Caco-2 (cell line): ENCODE data around the gene MBTPS1. TPM values are rescaled to one million over a fixed set of nuclear protein-coding genes. Genes with fewer than 3 reads are reported as not detected.

ENCODE experiments used
- BruUV-seq: library from RNA; stranded (reverse); fragments of 400-500 nt; replicated peaks from 2 replicates; lab custom pipeline; 2021; lab: Mats Ljungman, UMichigan
- CTCF ChIA-PET: fragments of 300-600 bp; sonication (Branson Sonifier 250); formaldehyde crosslinking; loops from one replicate; lab custom pipeline; 2022; ENCODE audit warnings: antibody characterized with exemption; lab: Charles Lee
- POLR2A ChIA-PET: fragments of 300-600 bp; sonication (Branson Sonifier 250); formaldehyde crosslinking; loops from one replicate; lab custom pipeline; 2022; ENCODE audit warnings: antibody characterized with exemption; lab: Charles Lee
- DNase-seq, 2 experiments: peaks; one replicate each; pipeline versions ENCODE4 v3.0.0 to v3.0.0-alpha.2; 2020 to 2022
- H3K27me3 ChIP-seq: replicated peaks from 2 replicates; pipeline ENCODE4 v1.6.0; 2011; ENCODE audit warnings: low read length; ENCODE audit not compliant: control insufficient read depth, insufficient read depth
- H3K36me3 ChIP-seq: 2 replicates; pipeline ENCODE4 v1.5.1; 2011; ENCODE audit warnings: low read length; ENCODE audit not compliant: control insufficient read depth, insufficient read depth
- H3K4me1 ChIP-seq: fragments of 250-450 bp; sonication (Bioruptor Pico); 2 replicates; pipeline ENCODE4 v1.5.1; 2020; ENCODE audit warnings: mild to moderate bottlenecking
- H3K4me3 ChIP-seq: 2 replicates; pipeline ENCODE4 v1.5.1; 2011; ENCODE audit warnings: low read depth, mild to moderate bottlenecking, control low read depth, low read length
- H3K9me3 ChIP-seq: fragments of 250-450 bp; sonication (Bioruptor Pico); 2 replicates; pipeline ENCODE4 v1.5.1; 2020; ENCODE audit warnings: mild to moderate bottlenecking, moderate library complexity
- H3K27ac Mint-ChIP-seq: one replicate; pipeline ENCODE4 v1.8.0; 2022; ENCODE audit warnings: mixed read lengths; ENCODE audit not compliant: unreplicated experiment
- H3K27me3 Mint-ChIP-seq: one replicate; pipeline ENCODE4 v1.8.0; 2022; ENCODE audit warnings: mixed read lengths; ENCODE audit not compliant: insufficient read depth, unreplicated experiment
- H3K36me3 Mint-ChIP-seq: one replicate; pipeline ENCODE4 v1.8.0; 2022; ENCODE audit warnings: mild to moderate bottlenecking, mixed read lengths; ENCODE audit not compliant: insufficient read depth, unreplicated experiment
- H3K4me1 Mint-ChIP-seq: one replicate; pipeline ENCODE4 v1.8.0; 2022; ENCODE audit warnings: low read depth, mixed read lengths; ENCODE audit not compliant: unreplicated experiment
- H3K4me3 Mint-ChIP-seq: one replicate; pipeline ENCODE4 v1.8.0; 2022; ENCODE audit warnings: mild to moderate bottlenecking, moderate library complexity, mixed read lengths; ENCODE audit not compliant: unreplicated experiment
- H3K9me3 Mint-ChIP-seq: one replicate; pipeline ENCODE4 v1.8.0; 2022; ENCODE audit warnings: mixed read lengths; ENCODE audit not compliant: unreplicated experiment
- intact Hi-C: fragments of 100-400 bp; cut with micrococcal nuclease; formaldehyde crosslinking; loops from one replicate; pipeline ENCODE4 v1.10.0; 2022; ENCODE audit not compliant: unreplicated experiment
- total RNA-seq: library from RNA; stranded (reverse); gene quantifications from 2 replicates; pipeline ENCODE4 v1.2.3, GENCODE V29; 2022
- TF ChIP-seq, protein P1 (sequence below), 2 experiments: fragments of 200-600 bp in 1 of 2; IDR thresholded peaks; 1 replicate in 1 of 2; 2 replicates in 1 of 2; pipeline versions ENCODE4 v1.5.1 to v1.8.0; 2011 to 2022; ENCODE audit warnings: antibody characterized with exemption in 1 of 2, control low read depth in 1 of 2, inconsistent platforms in 1 of 2, low read depth in 1 of 2, low read length in 1 of 2, mild to moderate bottlenecking in 1 of 2, moderate library complexity in 1 of 2; ENCODE audit not compliant: insufficient read depth in 1 of 2, severe bottlenecking in 1 of 2, unreplicated experiment in 1 of 2

The MBTPS1 gene
- total RNA-seq, 1 experiment from 2014 or later: 96.4 TPM

DNA sequence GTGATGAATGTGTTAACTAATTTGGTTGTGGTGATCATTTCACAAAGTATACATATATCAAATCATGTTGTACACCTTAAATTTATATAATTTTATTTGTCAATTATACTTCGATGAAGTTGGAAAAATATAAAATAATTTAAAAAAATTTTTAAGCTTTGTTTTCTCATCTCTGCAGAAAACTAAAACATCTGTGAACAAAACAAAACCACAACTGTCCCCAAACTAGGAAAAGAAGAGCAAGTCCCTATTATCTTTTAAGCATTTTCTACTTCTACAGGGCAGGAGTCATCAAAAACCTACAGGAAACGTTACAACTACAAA, 21.7 kb upstream of the MBTPS1 start:
- Histone ChIP-seq H3K4me3 (no peak overlapping the region), H3K36me3 (no peaks in the 10 kb centered on the region), H3K4me1 (no peaks in the 10 kb centered on the region), H3K9me3 (no peaks in the 10 kb centered on the region), H3K27me3 (no peaks in the 10 kb centered on the region)
- DNase-seq: no peak
- BruUV-seq: no TSS peak
- ChIA-PET CTCF (no interaction called here), POLR2A (no interaction called here)
- Mint-ChIP-seq H3K27ac (no peak overlapping the region), H3K9me3 (no peaks in the 10 kb centered on the region), H3K27me3 (no peaks in the 10 kb centered on the region), H3K4me3 (no peak overlapping the region), H3K36me3 (no peaks in the 10 kb centered on the region), H3K4me1 (peaks cover 18% of the 10 kb centered on the region)
- intact Hi-C loops: no loop called here
- TF ChIP-seq, protein P1, sequence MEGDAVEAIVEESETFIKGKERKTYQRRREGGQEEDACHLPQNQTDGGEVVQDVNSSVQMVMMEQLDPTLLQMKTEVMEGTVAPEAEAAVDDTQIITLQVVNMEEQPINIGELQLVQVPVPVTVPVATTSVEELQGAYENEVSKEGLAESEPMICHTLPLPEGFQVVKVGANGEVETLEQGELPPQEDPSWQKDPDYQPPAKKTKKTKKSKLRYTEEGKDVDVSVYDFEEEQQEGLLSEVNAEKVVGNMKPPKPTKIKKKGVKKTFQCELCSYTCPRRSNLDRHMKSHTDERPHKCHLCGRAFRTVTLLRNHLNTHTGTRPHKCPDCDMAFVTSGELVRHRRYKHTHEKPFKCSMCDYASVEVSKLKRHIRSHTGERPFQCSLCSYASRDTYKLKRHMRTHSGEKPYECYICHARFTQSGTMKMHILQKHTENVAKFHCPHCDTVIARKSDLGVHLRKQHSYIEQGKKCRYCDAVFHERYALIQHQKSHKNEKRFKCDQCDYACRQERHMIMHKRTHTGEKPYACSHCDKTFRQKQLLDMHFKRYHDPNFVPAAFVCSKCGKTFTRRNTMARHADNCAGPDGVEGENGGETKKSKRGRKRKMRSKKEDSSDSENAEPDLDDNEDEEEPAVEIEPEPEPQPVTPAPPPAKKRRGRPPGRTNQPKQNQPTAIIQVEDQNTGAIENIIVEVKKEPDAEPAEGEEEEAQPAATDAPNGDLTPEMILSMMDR (IDR thresholded peaks at IDR 0.05; ENCODE audit: insufficient read depth in 1 of 2, low read depth in 1 of 2, low read length in 1 of 2, severe bottlenecking in 1 of 2, unreplicated experiment in 1 of 2): no peak

DNA sequence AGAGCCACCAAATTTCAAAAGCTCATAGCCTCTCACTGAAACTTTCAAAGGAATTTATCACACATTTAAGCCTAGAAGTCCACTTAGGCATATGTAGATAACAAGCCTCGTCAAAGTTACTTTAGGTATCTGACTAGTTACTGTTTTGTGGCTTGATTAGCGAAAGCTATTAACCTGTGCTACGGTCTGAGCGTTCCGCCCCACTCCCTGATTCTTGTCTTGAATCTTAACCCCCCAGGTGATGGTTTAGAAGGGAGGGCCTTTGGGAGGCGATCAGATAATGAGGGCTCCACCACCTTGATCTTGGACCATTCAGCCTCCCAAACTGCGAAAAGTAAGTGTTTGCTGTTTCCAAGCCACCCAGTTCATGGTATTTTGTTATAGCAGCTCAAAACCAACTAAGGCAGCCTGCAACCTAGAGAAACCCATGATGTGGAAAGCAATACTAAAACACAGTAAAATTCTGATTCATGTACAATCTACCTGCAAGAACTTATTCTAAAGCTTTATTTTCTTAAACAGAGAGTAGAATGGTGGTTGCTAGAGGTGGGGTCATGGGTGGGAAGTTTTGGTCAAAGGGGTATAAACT, 21.1 kb upstream of the MBTPS1 start:
- Mint-ChIP-seq H3K27ac (no peak overlapping the region), H3K4me3 (no peak overlapping the region), H3K27me3 (no peaks in the 10 kb centered on the region), H3K9me3 (no peaks in the 10 kb centered on the region), H3K4me1 (peaks cover 18% of the 10 kb centered on the region), H3K36me3 (no peaks in the 10 kb centered on the region)
- no peak for DNase-seq
- Histone ChIP-seq H3K36me3 (no peaks in the 10 kb centered on the region), H3K9me3 (no peaks in the 10 kb centered on the region), H3K4me1 (no peaks in the 10 kb centered on the region), H3K27me3 (no peaks in the 10 kb centered on the region), H3K4me3 (no peak overlapping the region)
- ChIA-PET POLR2A (no interaction called here), CTCF (no interaction called here)
- intact Hi-C loops: no loop called here
- TF ChIP-seq, protein P1 (IDR thresholded peaks at IDR 0.05; ENCODE audit: insufficient read depth in 1 of 2, low read depth in 1 of 2, low read length in 1 of 2, severe bottlenecking in 1 of 2, unreplicated experiment in 1 of 2): no peak
- no TSS peak for BruUV-seq

DNA sequence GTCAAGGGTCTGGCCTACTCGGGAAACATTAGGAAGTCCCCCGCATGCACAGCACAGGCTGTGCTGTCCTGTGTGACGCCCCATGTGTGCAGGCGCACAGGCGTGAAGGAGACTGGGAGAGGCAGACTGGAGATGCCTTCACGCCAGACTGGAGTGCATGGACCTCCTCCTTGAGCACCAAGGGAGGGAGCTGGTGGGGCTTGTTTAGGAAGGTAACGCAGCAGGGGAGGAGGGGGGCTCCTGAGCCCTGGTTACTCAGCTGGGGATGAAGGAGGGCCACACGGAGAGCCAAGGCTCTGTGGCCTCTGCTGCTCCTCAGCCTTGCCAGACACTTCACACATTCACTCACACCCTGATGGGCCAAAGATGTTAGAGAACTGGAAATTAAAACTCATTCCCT, 20.5 kb upstream of the MBTPS1 start:
- Histone ChIP-seq H3K27me3 (no peaks in the 10 kb centered on the region), H3K36me3 (no peaks in the 10 kb centered on the region), H3K9me3 (no peaks in the 10 kb centered on the region), H3K4me1 (no peaks in the 10 kb centered on the region), H3K4me3 (no peak overlapping the region)
- POLR2A ChIA-PET: no interaction called here
- TF ChIP-seq, protein P1 (IDR thresholded peaks at IDR 0.05; ENCODE audit: insufficient read depth in 1 of 2, low read depth in 1 of 2, low read length in 1 of 2, severe bottlenecking in 1 of 2, unreplicated experiment in 1 of 2): no peak
- no peak overlapping the region for H3K27ac Mint-ChIP-seq
- CTCF ChIA-PET: no interaction called here
- BruUV-seq: no TSS peak
- H3K9me3 Mint-ChIP-seq: no peaks in the 10 kb centered on the region
- intact Hi-C loops: no loop called here
- peaks cover 18% of the 10 kb centered on the region for H3K4me1 Mint-ChIP-seq
- H3K27me3 Mint-ChIP-seq: no peaks in the 10 kb centered on the region
- no peaks in the 10 kb centered on the region for H3K36me3 Mint-ChIP-seq
- DNase-seq: no peak
- no peak overlapping the region for H3K4me3 Mint-ChIP-seq
